Prostate gland (tissue), 2 donors: Measurements from ENCODE around the gene LAMTOR5. TPM values are rescaled to one million over a fixed set of nuclear protein-coding genes. Genes with fewer than 3 reads are reported as not detected.
A peak's percentile ranks its signal among the peaks of the same experiment; 100 is the strongest.
"Not testable (repeated sequence)": the region's sequence is repeated elsewhere in the genome, so short reads cannot be mapped to it uniquely, and the experiment has no call there.

ENCODE experiments used
- DNase-seq: peaks from one replicate; pipeline ENCODE4 v3.0.0-alpha.2; 2019; ENCODE audit warnings: low spot score
- H3K27ac ChIP-seq, 2 donors: fragments of 200-600 bp; sonication (generic); 2 replicates each; pipeline ENCODE4 v1.5.1; 2017 to 2019
- H3K27me3 ChIP-seq: fragments of 200-600 bp; sonication (generic); replicated peaks from 2 replicates; pipeline ENCODE4 v1.5.1; 2019; ENCODE audit not compliant: insufficient read depth
- H3K36me3 ChIP-seq, 2 donors: fragments of 200-600 bp; sonication (generic); 1 replicate in 1 of 2; 2 replicates in 1 of 2; pipeline versions ENCODE4 v1.5.1 to v1.8.1; 2017 to 2019
- H3K4me1 ChIP-seq: fragments of 200-600 bp; sonication (generic); replicated peaks from 2 replicates; pipeline ENCODE4 v1.5.1; 2019
- H3K4me3 ChIP-seq, 2 donors: fragments of 200-600 bp; sonication (generic); 2 replicates each; pipeline ENCODE4 v1.5.1; 2017 to 2019
- H3K9me3 ChIP-seq: fragments of 200-600 bp; sonication (generic); 2 replicates; pipeline ENCODE4 v1.5.1; 2017
- CTCF ChIP-seq, 4 experiments: fragments of 200-600 bp in 2 of 4; fragments of 450-650 bp in 2 of 4; sonication (generic) in 2 of 4; IDR thresholded peaks; 1 replicate in 3 of 4; 2 replicates in 1 of 4; pipeline ENCODE4 v1.5.1; 2016 to 2019; ENCODE audit warnings: antibody characterized with exemption in 4 of 4, mild to moderate bottlenecking in 2 of 4, moderate library complexity in 2 of 4
- POLR2A ChIP-seq: fragments of 450-650 bp; IDR thresholded peaks from one replicate; pipeline ENCODE4 v1.6.1; 2016; ENCODE audit warnings: antibody characterized with exemption, mild to moderate bottlenecking
- POLR2AphosphoS5 ChIP-seq: sonication (generic); formaldehyde crosslinking; IDR thresholded peaks from one replicate; pipeline ENCODE4 v1.6.1; 2017; ENCODE audit warnings: antibody characterized with exemption
- WGBS: methylation state at CpG from one replicate; pipeline ENCODE4 v1.1.5; 2018; 5-methylcytosine and 5-hydroxymethylcytosine counted together
- intact Hi-C: fragments of 100-400 bp; cut with DNase I; formaldehyde crosslinking; loops from one replicate; pipeline ENCODE4 v1.14.2; 2022
- total RNA-seq, 2 donors: library from RNA; depleted of rRNA; stranded (reverse); fragments of >200 nt; gene quantifications; one replicate each; pipeline ENCODE4 v1.1.0, GENCODE V29; 2016

The LAMTOR5 gene
- total RNA-seq, 2 donors from 2014 or later, result 86.6 to 132 TPM

- TF ChIP-seq CTCF (IDR thresholded peaks at IDR 0.05) (no peak), POLR2A (no peak), POLR2AphosphoS5 (no peak)
- intact Hi-C loops, result no loop called here
- DNase-seq, result no peak
- Histone ChIP-seq H3K9me3 (no peaks in the 10 kb centered on the region), H3K36me3 (no peaks in the 10 kb centered on the region), H3K4me3 (no peak overlapping the region), H3K27ac (no peak overlapping the region), H3K27me3 (no peaks in the 10 kb centered on the region), H3K4me1 (no peaks in the 10 kb centered on the region)
- 100% methylated on average over 1 of the region's 1 CpG for WGBS
These were observed 11.2 kb upstream of the LAMTOR5 start for GRCh38 chr1:110418729-110419128.

- intact Hi-C loops, result loop anchor here (2.0 kb wide), 1 partner anchor 82 kb away; no protein-coding TSS in a partner anchor
- H3K27ac ChIP-seq, H3K36me3 ChIP-seq, DNase-seq, H3K4me1 ChIP-seq, H3K9me3 ChIP-seq, H3K4me3 ChIP-seq, H3K27me3 ChIP-seq: not testable (repeated sequence)
- 80% methylated on average over 1 of the region's 1 CpG for WGBS
These were observed 5.6 kb upstream of the LAMTOR5 start for GRCh38 chr1:110413045-110413444.

GRCh38 chr1:110412576-110412975 is 5.1 kb upstream of the LAMTOR5 start:
- Histone ChIP-seq H3K4me1 (no peaks in the 10 kb centered on the region), H3K4me3 (no peak overlapping the region), H3K9me3 (no peaks in the 10 kb centered on the region), H3K27me3 (no peaks in the 10 kb centered on the region), H3K36me3 (no peaks in the 10 kb centered on the region), H3K27ac (no peak overlapping the region)
- 22% methylated on average over 4 of the region's 4 CpGs for WGBS
- TF ChIP-seq CTCF (IDR thresholded peaks at IDR 0.05) (peak; percentile 26 to 81 (median 70)), POLR2A (no peak), POLR2AphosphoS5 (peak; percentile 42)
- intact Hi-C loops, result loop anchor here (1.0 to 2.0 kb wide), 2 partner anchors 48 to 82 kb away; no protein-coding TSS in a partner anchor
- DNase-seq, result peak; percentile 46

- H3K4me1 ChIP-seq, result peaks cover 4% of the 10 kb centered on the region
- intact Hi-C loops, result no loop called here
- no peaks in the 10 kb centered on the region for H3K9me3 ChIP-seq
- whole genome bisulfite sequencing, result 71% methylated on average over 7 of the region's 7 CpGs
- TF ChIP-seq POLR2A (no peak), CTCF (IDR thresholded peaks at IDR 0.05) (no peak), POLR2AphosphoS5 (no peak)
- no peak for DNase-seq
- no peaks in the 10 kb centered on the region for H3K36me3 ChIP-seq
- H3K27ac ChIP-seq, result no peak overlapping the region
- no peaks in the 10 kb centered on the region for H3K27me3 ChIP-seq
- H3K4me3 ChIP-seq, result no peak overlapping the region
These were observed 3.8 kb upstream of the LAMTOR5 start for GRCh38 chr1:110411173-110411735.

GRCh38 chr1:110409316-110409715 is 1.8 kb upstream of the LAMTOR5 start:
- 96% methylated on average over 6 of the region's 6 CpGs for WGBS
- no peak overlapping the region for H3K27ac ChIP-seq
- H3K36me3 ChIP-seq, result peaks cover 0 to 3% of the 10 kb centered on the region in 2 donors
- no peak for TF ChIP-seq POLR2AphosphoS5
- TF ChIP-seq CTCF (IDR thresholded peaks at IDR 0.05), result no peak
- TF ChIP-seq POLR2A, result no peak
- DNase-seq, result no peak
- intact Hi-C loops, result loop anchor here (5.0 kb wide), 1 partner anchor 72 kb away; the partner anchor contains the start of gene RBM15
- H3K27me3 ChIP-seq, result no peaks in the 10 kb centered on the region
- H3K4me3 ChIP-seq, result no peak overlapping the region
- H3K4me1 ChIP-seq, result peaks cover 7% of the 10 kb centered on the region
- no peaks in the 10 kb centered on the region for H3K9me3 ChIP-seq
